HepG2 (cell line): ENCODE results near the gene NEDD4L. TPM values are rescaled to one million over a fixed set of nuclear protein-coding genes. Genes with fewer than 3 reads are reported as not detected.

Experiments
- AGO1 ChIP-seq: fragments of 200-400 bp; formaldehyde crosslinking; IDR thresholded peaks from 2 replicates; pipeline ENCODE4 v1.6.1; 2017; ENCODE audit warnings: mild to moderate bottlenecking, low read depth, low read length, moderate library complexity; ENCODE audit not compliant: poor library complexity, severe bottlenecking
- CCDC6 ChIP-seq: sonication (generic); formaldehyde crosslinking; IDR thresholded peaks from 2 replicates; pipeline ENCODE4 v1.8.1; 2022; ENCODE audit warnings: mild to moderate bottlenecking, missing genetic modification reagents, moderate library complexity
- FOXA1 ChIP-seq, 2 experiments: fragments of 450-650 bp in 1 of 2; sonication (generic) in 1 of 2; formaldehyde crosslinking in 1 of 2; IDR thresholded peaks; 2 replicates each; pipeline versions ENCODE4 v1.4.0 to v1.6.1; 2016 to 2020; ENCODE audit warnings: missing genetic modification reagents in 1 of 2
- HNRNPK ChIP-seq: fragments of 200-400 bp; formaldehyde crosslinking; IDR thresholded peaks from 2 replicates; pipeline ENCODE4 v1.6.1; 2018; ENCODE audit warnings: low read length, low read depth, moderate library complexity, mild to moderate bottlenecking; ENCODE audit not compliant: poor library complexity, severe bottlenecking
- HOXA5 ChIP-seq: sonication (generic); formaldehyde crosslinking; IDR thresholded peaks from 2 replicates; pipeline ENCODE4 v1.4.0; 2020; ENCODE audit warnings: missing genetic modification reagents
- MATR3 ChIP-seq: sonication (generic); formaldehyde crosslinking; IDR thresholded peaks from 2 replicates; pipeline ENCODE4 v1.4.0; 2020; ENCODE audit warnings: missing genetic modification reagents
- PLRG1 ChIP-seq: fragments of 450-650 bp; conservative IDR thresholded peaks from 2 replicates; pipeline ENCODE4 v1.6.1; 2016
- RBM22 ChIP-seq: fragments of 200-400 bp; formaldehyde crosslinking; optimal IDR thresholded peaks from 2 replicates; pipeline ENCODE3; 2017; ENCODE audit warnings: mild to moderate bottlenecking, low read length, moderate library complexity
- RXRA ChIP-seq: sonication (generic); formaldehyde crosslinking; IDR thresholded peaks from 2 replicates; pipeline ENCODE4 v1.5.1; 2020; ENCODE audit warnings: missing genetic modification reagents
- TEAD2 ChIP-seq: sonication (generic); formaldehyde crosslinking; IDR thresholded peaks from 2 replicates; pipeline ENCODE4 v1.9.0; 2021; ENCODE audit warnings: missing genetic modification reagents
- TRIM24 ChIP-seq: sonication (generic); formaldehyde crosslinking; IDR thresholded peaks from 2 replicates; pipeline ENCODE4 v1.8.0; 2022; ENCODE audit warnings: mild to moderate bottlenecking, missing genetic modification reagents
- ZBTB7A ChIP-seq: sonication (generic); formaldehyde crosslinking; IDR thresholded peaks from 2 replicates; pipeline ENCODE4 v1.8.0; 2022; ENCODE audit warnings: mild to moderate bottlenecking, missing genetic modification reagents
- ZEB1 ChIP-seq: IDR thresholded peaks from 2 replicates; pipeline ENCODE4 v1.6.1; 2012; ENCODE audit warnings: mild to moderate bottlenecking, low read depth, inconsistent platforms; ENCODE audit not compliant: insufficient replicate concordance
- ZFP36L1 ChIP-seq: sonication (generic); formaldehyde crosslinking; IDR thresholded peaks from 2 replicates; pipeline ENCODE4 v1.8.0; 2022; ENCODE audit warnings: mild to moderate bottlenecking, missing genetic modification reagents, moderate library complexity
- ZMYM4 ChIP-seq: sonication (generic); formaldehyde crosslinking; IDR thresholded peaks from 2 replicates; pipeline ENCODE4 v1.8.1; 2023; ENCODE audit warnings: mild to moderate bottlenecking, missing genetic modification reagents
- ZNF556 ChIP-seq: sonication (generic); formaldehyde crosslinking; IDR thresholded peaks from 2 replicates; pipeline ENCODE4 v1.4.0; 2020; ENCODE audit warnings: mild to moderate bottlenecking, missing genetic modification reagents, borderline replicate concordance
- ZNF562 ChIP-seq: sonication (generic); formaldehyde crosslinking; IDR thresholded peaks from 2 replicates; pipeline ENCODE4 v1.8.0; 2022; ENCODE audit warnings: missing genetic modification reagents, borderline replicate concordance
- ZNF660 ChIP-seq: sonication (generic); formaldehyde crosslinking; IDR thresholded peaks from 2 replicates; pipeline ENCODE4 v1.5.1; 2020; ENCODE audit warnings: mild to moderate bottlenecking, low read depth, missing genetic modification reagents, borderline replicate concordance
- ZNF766 ChIP-seq: sonication (generic); formaldehyde crosslinking; IDR thresholded peaks from 2 replicates; pipeline ENCODE4 v1.5.0; 2020; ENCODE audit warnings: missing genetic modification reagents, borderline replicate concordance
- ZNF775 ChIP-seq: sonication (generic); formaldehyde crosslinking; IDR thresholded peaks from 2 replicates; pipeline ENCODE4 v1.4.0; 2020; ENCODE audit warnings: missing genetic modification reagents, mild to moderate bottlenecking, moderate library complexity, borderline replicate concordance
- ZNF891 ChIP-seq: sonication (generic); formaldehyde crosslinking; IDR thresholded peaks from 2 replicates; pipeline ENCODE4 v1.5.0; 2020; ENCODE audit warnings: mild to moderate bottlenecking, missing genetic modification reagents
- ZSCAN21 ChIP-seq: sonication (generic); formaldehyde crosslinking; IDR thresholded peaks from 2 replicates; pipeline ENCODE4 v1.8.0; 2022; ENCODE audit warnings: mild to moderate bottlenecking, missing genetic modification reagents, moderate library complexity, borderline replicate concordance
- polyA plus RNA-seq, 8 experiments: library from polyadenylated mRNA; depleted of rRNA in 3 of 8; stranded (reverse) in 7 of 8; unstranded in 1 of 8; fragments of >200 nt; fragmentation: Illumina TruSeq in 4 of 8; extraction: Trizol in 4 of 8; gene quantifications; 2 replicates each; pipeline versions ENCODE4 v1.2.1 to v1.2.3, GENCODE V29; 2011 to 2016; ENCODE audit warnings: low read depth in 4 of 8, missing spikeins in 1 of 8, mixed read lengths in 1 of 8; ENCODE audit not compliant: insufficient read depth in 1 of 8
- total RNA-seq, 5 experiments: library from RNA; depleted of rRNA; stranded (reverse); fragments of >200 nt; fragmentation: Illumina TruSeq; extraction: Trizol; gene quantifications; 2 replicates each; pipeline ENCODE4 v1.2.3, GENCODE V29; 2016; ENCODE audit warnings: low read depth in 1 of 5
- TF ChIP-seq, protein P1 (sequence below): sonication (generic); formaldehyde crosslinking; IDR thresholded peaks from 2 replicates; pipeline ENCODE4 v1.8.0; 2022; ENCODE audit warnings: mild to moderate bottlenecking, missing genetic modification reagents, borderline replicate concordance
- TF ChIP-seq, protein P2 (sequence below): sonication (generic); formaldehyde crosslinking; conservative IDR thresholded peaks from 2 replicates; pipeline ENCODE4 v1.8.0; 2022; ENCODE audit warnings: low read depth, missing genetic modification reagents
- TF ChIP-seq, protein P3 (sequence below): sonication (generic); formaldehyde crosslinking; IDR thresholded peaks from 2 replicates; pipeline ENCODE4 v1.4.0; 2020; ENCODE audit warnings: missing genetic modification reagents

The NEDD4L gene
- total and polyA plus RNA-seq, 2 of the 13 experiments (the other 11 are each of a cell fraction or from before 2014, with no cell fraction given), result 168 to 390 TPM

DNA sequence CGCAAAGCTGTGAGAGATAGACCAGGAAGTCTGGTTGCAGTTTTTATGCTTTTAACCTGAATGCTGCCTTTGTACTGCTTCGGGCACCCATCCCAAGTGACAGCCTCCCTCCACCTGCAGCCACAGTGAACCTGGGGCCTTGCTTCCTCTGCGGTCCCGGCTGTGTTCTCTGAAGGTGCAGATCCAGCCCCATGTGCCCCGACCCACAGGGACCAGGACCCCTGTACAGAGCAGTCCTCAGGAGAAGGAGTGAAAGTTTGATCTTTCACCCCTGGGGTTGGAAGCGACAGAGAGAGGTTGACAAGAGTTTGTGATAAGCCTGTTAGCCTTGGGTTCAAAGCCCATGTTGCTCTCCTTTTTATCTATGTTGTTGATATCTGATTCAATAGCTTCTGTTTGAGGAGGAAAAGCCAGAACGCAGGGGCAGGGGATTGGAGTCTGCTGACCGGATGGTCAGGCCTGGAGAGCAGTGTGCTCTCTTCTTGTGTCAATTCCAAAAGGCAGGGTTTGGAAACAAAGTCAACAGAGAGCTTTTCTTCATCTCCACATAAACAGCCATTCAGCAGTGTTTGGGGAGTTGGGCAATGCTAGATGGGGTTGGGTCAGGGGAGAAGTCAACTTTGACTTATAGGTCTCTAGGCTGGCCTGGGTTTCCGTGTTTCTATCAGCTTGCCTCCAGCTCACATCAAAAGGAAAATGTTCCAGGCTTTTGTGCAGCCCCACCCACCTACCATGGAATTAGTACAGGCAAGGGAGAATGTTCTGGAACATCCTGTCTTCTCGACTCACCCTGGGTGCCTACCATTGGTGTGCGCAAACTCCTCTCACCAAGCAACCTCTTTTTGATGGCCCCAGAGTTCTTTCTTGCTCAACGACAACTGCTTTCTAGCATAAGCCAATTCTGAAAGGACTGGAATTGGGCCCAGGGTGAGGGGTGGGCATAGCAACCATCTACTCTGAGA lies 369.9 kb downstream of the NEDD4L start (continued):
- TF ChIP-seq, protein P1, sequence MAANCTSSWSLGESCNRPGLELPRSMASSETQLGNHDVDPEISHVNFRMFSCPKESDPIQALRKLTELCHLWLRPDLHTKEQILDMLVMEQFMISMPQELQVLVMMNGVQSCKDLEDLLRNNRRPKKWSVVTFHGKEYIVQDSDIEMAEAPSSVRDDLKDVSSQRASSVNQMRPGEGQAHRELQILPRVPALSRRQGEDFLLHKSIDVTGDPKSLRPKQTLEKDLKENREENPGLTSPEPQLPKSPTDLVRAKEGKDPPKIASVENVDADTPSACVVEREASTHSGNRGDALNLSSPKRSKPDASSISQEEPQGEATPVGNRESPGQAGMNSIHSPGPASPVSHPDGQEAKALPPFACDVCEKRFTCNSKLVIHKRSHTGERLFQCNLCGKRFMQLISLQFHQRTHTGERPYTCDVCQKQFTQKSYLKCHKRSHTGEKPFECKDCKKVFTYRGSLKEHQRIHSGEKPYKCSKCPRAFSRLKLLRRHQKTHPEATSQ (CRISPR knock-in tag), result peak; percentile 58; the same call in 1 of the 2 replicates
- peak; percentile 19; the same call in 1 of the 2 replicates for TF ChIP-seq CCDC6 (CRISPR knock-in tag)
- peak; percentile 86 for TF ChIP-seq ZBTB7A
- TF ChIP-seq ZNF562 (CRISPR knock-in tag), result no peak
- TF ChIP-seq ZNF660 (CRISPR knock-in tag), result no peak
- TF ChIP-seq HNRNPK, result no peak
- TF ChIP-seq ZNF775 (CRISPR knock-in tag), result no peak; the same call in none of the 2 replicates
- no peak for TF ChIP-seq RBM22
- TF ChIP-seq, protein P2, sequence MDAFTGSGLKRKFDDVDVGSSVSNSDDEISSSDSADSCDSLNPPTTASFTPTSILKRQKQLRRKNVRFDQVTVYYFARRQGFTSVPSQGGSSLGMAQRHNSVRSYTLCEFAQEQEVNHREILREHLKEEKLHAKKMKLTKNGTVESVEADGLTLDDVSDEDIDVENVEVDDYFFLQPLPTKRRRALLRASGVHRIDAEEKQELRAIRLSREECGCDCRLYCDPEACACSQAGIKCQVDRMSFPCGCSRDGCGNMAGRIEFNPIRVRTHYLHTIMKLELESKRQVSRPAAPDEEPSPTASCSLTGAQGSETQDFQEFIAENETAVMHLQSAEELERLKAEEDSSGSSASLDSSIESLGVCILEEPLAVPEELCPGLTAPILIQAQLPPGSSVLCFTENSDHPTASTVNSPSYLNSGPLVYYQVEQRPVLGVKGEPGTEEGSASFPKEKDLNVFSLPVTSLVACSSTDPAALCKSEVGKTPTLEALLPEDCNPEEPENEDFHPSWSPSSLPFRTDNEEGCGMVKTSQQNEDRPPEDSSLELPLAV (CRISPR knock-in tag), result no peak
- TF ChIP-seq, protein P3, sequence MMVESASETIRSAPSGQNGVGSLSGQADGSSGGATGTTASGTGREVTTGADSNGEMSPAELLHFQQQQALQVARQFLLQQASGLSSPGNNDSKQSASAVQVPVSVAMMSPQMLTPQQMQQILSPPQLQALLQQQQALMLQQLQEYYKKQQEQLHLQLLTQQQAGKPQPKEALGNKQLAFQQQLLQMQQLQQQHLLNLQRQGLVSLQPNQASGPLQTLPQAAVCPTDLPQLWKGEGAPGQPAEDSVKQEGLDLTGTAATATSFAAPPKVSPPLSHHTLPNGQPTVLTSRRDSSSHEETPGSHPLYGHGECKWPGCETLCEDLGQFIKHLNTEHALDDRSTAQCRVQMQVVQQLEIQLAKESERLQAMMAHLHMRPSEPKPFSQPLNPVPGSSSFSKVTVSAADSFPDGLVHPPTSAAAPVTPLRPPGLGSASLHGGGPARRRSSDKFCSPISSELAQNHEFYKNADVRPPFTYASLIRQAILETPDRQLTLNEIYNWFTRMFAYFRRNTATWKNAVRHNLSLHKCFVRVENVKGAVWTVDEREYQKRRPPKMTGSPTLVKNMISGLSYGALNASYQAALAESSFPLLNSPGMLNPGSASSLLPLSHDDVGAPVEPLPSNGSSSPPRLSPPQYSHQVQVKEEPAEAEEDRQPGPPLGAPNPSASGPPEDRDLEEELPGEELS, result peak; percentile 99
- TF ChIP-seq ZNF891 (CRISPR knock-in tag), result no peak; the same call in 1 of the 2 replicates
- TF ChIP-seq ZSCAN21 (CRISPR knock-in tag), result peak; percentile 52
- TF ChIP-seq FOXA1 (IDR thresholded peaks at IDR 0.05), result peak; percentile 99
- peak; percentile 100 for TF ChIP-seq FOXA1 (CRISPR knock-in tag; IDR thresholded peaks at IDR 0.05)
- TF ChIP-seq TRIM24 (CRISPR knock-in tag), result peak; percentile 90
- peak; percentile 14; the same call in 1 of the 2 replicates for TF ChIP-seq TEAD2
- TF ChIP-seq ZEB1, result no peak
- TF ChIP-seq ZFP36L1, result peak; percentile 59; the same call in 1 of the 2 replicates
- peak; percentile 87; the same call in 1 of the 2 replicates for TF ChIP-seq ZNF556
- no peak for TF ChIP-seq MATR3 (CRISPR knock-in tag)
- peak; percentile 99 for TF ChIP-seq RXRA (CRISPR knock-in tag)
- TF ChIP-seq AGO1, result no peak
- peak; percentile 83 for TF ChIP-seq ZMYM4 (CRISPR knock-in tag)
- peak; percentile 71 for TF ChIP-seq ZNF766 (CRISPR knock-in tag)
- TF ChIP-seq PLRG1, result no peak
- TF ChIP-seq HOXA5 (CRISPR knock-in tag), result peak; percentile 94
